Left lung (tissue), 10 donors: ENCODE measurements around the gene ZNF593. TPM values are rescaled to one million over a fixed set of nuclear protein-coding genes. Genes with fewer than 3 reads are reported as not detected.

Source experiments
- ATAC-seq: fragments of 200-7000 bp; cut with Tn5 transposase; one replicate; pipeline ENCODE4 v1.9.1; 2020; ENCODE audit warnings: moderate library complexity
- DNase-seq, 4 donors: peaks; one replicate each; pipeline ENCODE4 v3.0.0-alpha.2; 2013 to 2020
- H3K27ac ChIP-seq, 2 donors: fragments of 200-600 bp; sonication (generic) in 1 of 2; one replicate each; pipeline versions ENCODE4 v1.5.0 to v1.8.0; 2020 to 2021
- H3K27me3 ChIP-seq, 2 donors: fragments of 200-600 bp; sonication (generic) in 1 of 2; one replicate each; pipeline versions ENCODE4 v1.5.0 to v1.8.0; 2020 to 2021
- H3K36me3 ChIP-seq, 2 donors: fragments of 200-600 bp; sonication (generic) in 1 of 2; one replicate each; pipeline versions ENCODE4 v1.5.0 to v1.8.0; 2020 to 2021
- H3K4me1 ChIP-seq, 2 donors: fragments of 200-600 bp; one replicate each; pipeline ENCODE4 v1.8.0; 2021
- H3K4me3 ChIP-seq, 2 donors: fragments of 200-600 bp; sonication (generic) in 1 of 2; one replicate each; pipeline versions ENCODE4 v1.5.0 to v1.8.0; 2020 to 2021; ENCODE audit warnings: mild to moderate bottlenecking in 1 of 2
- H3K9me3 ChIP-seq, 2 donors: fragments of 200-600 bp; sonication (generic) in 1 of 2; one replicate each; pipeline versions ENCODE4 v1.5.0 to v1.8.0; 2020 to 2021
- intact Hi-C, 2 donors: fragments of 100-400 bp; cut with DNase I; formaldehyde crosslinking; loops; one replicate each; pipeline versions ENCODE4 v1.11.2 to v1.14.2; 2022
- polyA plus RNA-seq, 6 donors: library from polyadenylated mRNA; unstranded; fragments of 120-200 nt; gene quantifications; one replicate each; pipeline ENCODE4 v1.2.1, GENCODE V29; 2013; ENCODE audit not compliant: insufficient read length in 6 of 6
- total RNA-seq, 2 donors: library from RNA; stranded (reverse); fragmentation: NEBNext Ultra II Directional; extraction: Animal tissue kit (Norgen Biotek cat#: 25700); gene quantifications; one replicate each; pipeline ENCODE4 v1.2.1, GENCODE V29; 2021
- TF ChIP-seq, protein P1 (sequence below), 2 donors: fragments of 200-600 bp; sonication (generic) in 1 of 2; IDR thresholded peaks; one replicate each; pipeline versions ENCODE4 v1.5.0 to v1.8.0; 2021; ENCODE audit warnings: antibody characterized with exemption in 2 of 2
- donor health status: DM: no; HTN: yes; CAD: no.
- donor health status: DM: no; HTN: no; CAD: no.

ZNF593 gene
- total and polyA plus RNA-seq, 8 donors = 8.7 to 32.2 (median 15.9) TPM

DNA sequence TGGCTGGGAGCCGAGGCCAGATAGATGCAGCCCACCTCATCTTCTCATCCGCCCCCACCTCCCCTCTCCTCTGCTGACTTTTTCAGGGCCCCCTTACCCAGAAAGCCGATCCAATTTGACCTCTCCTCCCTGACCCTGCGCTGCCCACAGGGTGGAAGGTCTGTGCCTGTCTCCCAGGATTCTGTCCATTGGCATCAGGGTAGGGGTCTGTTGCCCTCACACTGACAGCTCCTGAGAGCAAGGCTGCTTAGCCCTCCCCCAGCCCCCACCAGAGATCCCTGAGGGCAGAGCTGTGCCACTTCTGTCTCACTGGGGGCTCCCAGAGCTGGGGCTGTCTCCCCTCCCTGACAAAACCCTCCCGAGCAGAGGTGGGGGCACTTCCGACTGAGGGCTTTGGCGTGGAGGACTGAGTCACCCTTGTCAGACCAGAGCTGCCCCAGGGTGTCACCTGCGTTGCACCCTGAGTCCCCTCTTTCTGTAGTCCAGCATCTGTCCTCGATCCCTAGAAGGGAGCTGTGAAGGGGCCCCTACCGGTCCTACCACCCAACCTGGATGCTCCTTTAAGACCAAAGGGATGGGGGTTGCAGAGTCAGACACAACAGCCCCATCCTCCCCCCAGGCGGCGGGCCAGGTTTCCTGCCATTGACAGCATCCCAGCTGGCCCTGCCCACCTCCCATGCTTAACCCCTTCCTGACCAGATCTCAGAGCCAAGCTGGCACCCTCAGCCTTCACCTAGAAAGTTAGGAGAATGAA lies 13.2 kb upstream of the ZNF593 start:
- TF ChIP-seq, protein P1, sequence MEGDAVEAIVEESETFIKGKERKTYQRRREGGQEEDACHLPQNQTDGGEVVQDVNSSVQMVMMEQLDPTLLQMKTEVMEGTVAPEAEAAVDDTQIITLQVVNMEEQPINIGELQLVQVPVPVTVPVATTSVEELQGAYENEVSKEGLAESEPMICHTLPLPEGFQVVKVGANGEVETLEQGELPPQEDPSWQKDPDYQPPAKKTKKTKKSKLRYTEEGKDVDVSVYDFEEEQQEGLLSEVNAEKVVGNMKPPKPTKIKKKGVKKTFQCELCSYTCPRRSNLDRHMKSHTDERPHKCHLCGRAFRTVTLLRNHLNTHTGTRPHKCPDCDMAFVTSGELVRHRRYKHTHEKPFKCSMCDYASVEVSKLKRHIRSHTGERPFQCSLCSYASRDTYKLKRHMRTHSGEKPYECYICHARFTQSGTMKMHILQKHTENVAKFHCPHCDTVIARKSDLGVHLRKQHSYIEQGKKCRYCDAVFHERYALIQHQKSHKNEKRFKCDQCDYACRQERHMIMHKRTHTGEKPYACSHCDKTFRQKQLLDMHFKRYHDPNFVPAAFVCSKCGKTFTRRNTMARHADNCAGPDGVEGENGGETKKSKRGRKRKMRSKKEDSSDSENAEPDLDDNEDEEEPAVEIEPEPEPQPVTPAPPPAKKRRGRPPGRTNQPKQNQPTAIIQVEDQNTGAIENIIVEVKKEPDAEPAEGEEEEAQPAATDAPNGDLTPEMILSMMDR (IDR thresholded peaks at IDR 0.05) = no peak
- intact Hi-C loops = no loop called here
- DNase-seq = no peak
- H3K36me3 ChIP-seq = no peaks in the 10 kb centered on the region
- H3K27ac ChIP-seq = peak overlapping the region; percentile 48 to 70
- H3K4me1 ChIP-seq = peaks cover 0 to 18% of the 10 kb centered on the region in 2 donors
- peaks cover 0 to 50% of the 10 kb centered on the region in 2 donors for H3K27me3 ChIP-seq
- peak; percentile 17 for ATAC-seq
- H3K9me3 ChIP-seq = no peaks in the 10 kb centered on the region
- peak overlapping the region in 1 of 2 donors; percentile 32 for H3K4me3 ChIP-seq

DNA sequence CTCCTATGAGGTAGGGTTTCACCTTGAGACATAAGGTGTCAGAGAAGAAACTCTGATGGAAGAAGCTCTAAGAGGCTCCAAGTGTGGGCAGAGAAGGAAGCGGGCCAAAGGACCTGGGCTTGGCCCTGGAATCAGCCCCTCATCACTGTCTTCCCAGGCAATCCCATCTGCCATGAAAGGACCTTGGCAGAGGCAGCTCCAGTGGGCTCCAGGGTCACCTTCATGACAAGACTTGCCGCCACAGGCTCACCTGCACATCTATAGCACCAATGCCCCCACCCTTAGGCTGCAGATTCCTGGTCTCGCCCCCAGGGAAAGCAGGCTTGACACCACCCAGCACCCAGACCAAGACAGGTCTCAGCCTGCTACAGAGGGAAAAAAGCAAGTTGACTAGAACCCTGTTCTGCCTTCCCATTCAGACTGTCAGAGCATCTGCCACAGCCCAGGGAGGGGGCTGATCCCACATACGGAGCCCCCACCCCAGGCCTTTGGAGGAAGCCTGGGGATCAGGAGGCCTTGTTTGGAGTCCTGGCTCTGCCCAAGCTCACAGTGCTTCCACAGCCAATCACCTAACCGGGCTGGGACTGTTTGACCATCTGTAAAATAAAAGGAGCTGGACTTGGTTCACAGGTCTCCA lies 11.3 kb upstream of the ZNF593 start:
- Histone ChIP-seq H3K36me3 (no peaks in the 10 kb centered on the region), H3K27me3 (peaks cover 0 to 68% of the 10 kb centered on the region in 2 donors), H3K4me1 (peaks cover 0 to 26% of the 10 kb centered on the region in 2 donors), H3K9me3 (no peaks in the 10 kb centered on the region), H3K4me3 (peak overlapping the region in 1 of 2 donors; percentile 53), H3K27ac (peak overlapping the region in 1 of 2 donors; percentile 50)
- TF ChIP-seq, protein P1 (IDR thresholded peaks at IDR 0.05) = no peak
- DNase-seq (no peak), ATAC-seq (no peak)
- intact Hi-C loops = no loop called here

DNA sequence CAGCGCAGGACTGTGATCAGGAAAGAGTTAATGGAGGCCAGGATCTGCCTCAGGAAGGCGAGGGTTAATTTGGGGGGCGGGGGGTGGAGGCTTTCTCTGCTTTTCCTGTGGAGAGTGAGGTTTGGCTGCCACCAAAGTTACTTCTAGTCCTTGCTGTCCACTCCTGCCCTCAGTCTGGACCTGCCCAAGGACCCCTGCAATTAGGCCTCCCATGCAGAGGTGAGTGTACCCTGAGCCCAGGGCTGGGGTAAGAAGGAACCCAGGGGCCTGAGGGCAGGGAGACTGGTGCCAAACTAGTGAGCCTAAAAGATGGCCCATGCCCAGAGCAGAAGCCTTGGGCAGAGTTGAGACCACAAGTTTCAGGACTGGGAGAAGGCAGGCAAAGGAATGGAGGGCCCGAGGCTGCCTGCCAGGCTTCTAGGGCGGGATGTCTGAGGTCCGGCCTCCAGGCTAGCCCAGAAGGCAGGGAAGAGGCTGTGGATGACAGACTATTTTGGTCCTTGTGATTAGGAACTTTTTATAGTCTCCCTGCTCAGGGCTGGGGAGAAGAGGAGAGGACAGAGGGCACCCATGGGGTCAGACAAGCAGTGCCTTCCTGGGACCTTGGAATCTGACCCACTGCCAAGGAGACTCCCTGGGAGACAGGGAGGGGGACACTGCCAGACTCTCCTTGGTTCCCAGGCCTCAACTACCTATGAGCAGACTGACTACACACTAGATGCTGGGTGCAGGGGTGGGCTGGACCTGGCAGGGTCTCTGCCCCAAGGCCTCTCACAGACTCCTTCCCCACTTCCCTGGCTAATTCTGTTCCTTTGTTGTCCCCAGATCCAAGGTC lies 10.6 kb upstream of the ZNF593 start, which contains the start of gene FAM110D:
TSS of gene FAM110D (plus strand) at position 172 of the 835 bp plus-strand sequence. CDS start 2,213 bp downstream, outside the sequence.
- TF ChIP-seq, protein P1 (IDR thresholded peaks at IDR 0.05) = no peak
- Histone ChIP-seq H3K4me3 (peak within 1 kb of the TSS; percentile 18 to 53), H3K27ac (peak within 1 kb of the TSS; percentile 41 to 50), H3K4me1 (peaks cover 0 to 29% of the 10 kb centered on the region in 2 donors), H3K36me3 (no peaks in the 10 kb centered on the region), H3K9me3 (no peaks in the 10 kb centered on the region), H3K27me3 (peaks cover 0 to 75% of the 10 kb centered on the region in 2 donors)
- ATAC-seq (no peak), DNase-seq (no peak)
- intact Hi-C loops = no loop called here

DNA sequence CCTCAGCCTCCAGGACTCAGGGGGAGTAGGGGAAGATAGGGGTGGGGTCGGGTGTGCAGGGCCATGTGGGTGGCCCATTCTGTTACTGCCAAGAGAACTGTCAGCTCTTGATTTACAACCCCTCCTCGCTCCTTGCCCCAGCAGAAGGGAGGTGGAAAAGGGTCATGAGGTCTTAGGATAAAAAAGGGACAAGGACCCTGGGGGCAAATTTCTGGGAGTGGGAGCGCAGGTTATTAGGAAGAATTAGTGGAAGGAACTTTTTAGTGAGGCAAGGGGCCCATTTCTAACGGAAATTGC lies 10.0 kb upstream of the ZNF593 start:
- intact Hi-C loops = loop anchor here in 1 of 2 donors (10.0 kb wide), 1 partner anchor 125 kb away; no protein-coding TSS in a partner anchor
- Histone ChIP-seq H3K4me3 (peak overlapping the region; percentile 18 to 53), H3K4me1 (peaks cover 0 to 29% of the 10 kb centered on the region in 2 donors), H3K9me3 (no peaks in the 10 kb centered on the region), H3K36me3 (no peaks in the 10 kb centered on the region), H3K27me3 (peaks cover 0 to 81% of the 10 kb centered on the region in 2 donors), H3K27ac (peak overlapping the region; percentile 41 to 50)
- TF ChIP-seq, protein P1 (IDR thresholded peaks at IDR 0.05) = no peak
- DNase-seq = no peak
- ATAC-seq = no peak
